Fibroblast of skin of right quadriceps (primary cell): ENCODE data around the gene ZNF180.
A peak's percentile ranks its signal among the peaks of the same experiment; 100 is the strongest.
"Not testable (repeated sequence)": the region's sequence is repeated elsewhere in the genome, so short reads cannot be mapped to it uniquely, and the experiment has no call there.

ENCODE experiments used
- DNase-seq: peaks from one replicate; pipeline ENCODE4 v3.0.0-alpha.2; 2013

Gene ZNF180

DNA sequence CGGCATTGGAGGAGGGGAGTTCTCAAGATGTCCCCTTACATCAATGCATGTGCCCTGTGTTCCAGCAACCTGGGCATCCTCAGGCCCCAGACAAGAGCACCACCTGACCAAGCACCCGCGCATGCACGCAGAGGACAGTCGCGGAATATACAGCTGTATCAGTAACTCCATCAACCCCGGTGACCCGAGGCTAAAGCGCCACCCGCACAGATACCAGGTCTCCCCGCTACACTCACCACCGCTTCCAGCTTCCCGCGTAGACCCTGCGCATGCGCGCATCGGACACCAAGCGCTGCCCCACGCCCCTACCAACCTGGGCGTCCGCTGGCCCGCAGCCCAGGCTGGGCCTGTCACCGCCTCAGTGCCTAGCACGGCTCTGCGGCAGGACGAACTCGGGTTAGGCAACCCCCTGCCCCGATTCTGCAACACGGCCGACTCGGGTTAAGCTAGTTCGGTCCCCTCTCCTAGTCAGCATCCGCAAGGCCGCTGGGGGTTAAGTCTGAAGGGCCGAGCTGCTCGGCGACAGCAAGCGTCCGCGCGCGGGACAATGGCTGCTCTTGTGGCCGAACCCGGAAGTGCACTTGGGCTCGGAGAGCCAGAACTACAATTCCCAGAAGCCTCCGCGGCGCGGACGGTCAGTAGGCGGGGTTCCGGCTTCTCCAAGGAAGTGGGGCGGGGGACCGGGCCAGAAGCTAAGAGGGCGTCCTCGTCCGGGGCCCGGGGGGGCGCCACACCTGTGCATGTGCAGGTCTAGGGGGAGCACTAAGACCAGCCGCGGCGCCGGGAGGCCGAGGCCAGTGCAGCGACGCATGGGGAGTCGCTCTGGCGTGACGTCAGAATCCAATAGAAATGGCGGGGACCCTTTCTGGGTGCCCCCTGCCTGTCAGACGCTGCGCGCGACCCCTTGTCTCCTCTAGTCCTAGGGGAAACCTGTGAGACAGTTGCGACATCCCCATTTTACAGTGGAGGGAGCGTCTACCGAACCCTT is at the start of gene ZNF180:
TSS of gene ZNF180 (minus strand) at position 561 of the 988 bp plus-strand sequence. CDS start 3,188 bp downstream, outside the sequence.
- DNase-seq, result peak; percentile 94

GRCh38 chr19:44549507-44549906 is 49.2 kb upstream of the ZNF180 start:
- no peak for DNase-seq

DNA sequence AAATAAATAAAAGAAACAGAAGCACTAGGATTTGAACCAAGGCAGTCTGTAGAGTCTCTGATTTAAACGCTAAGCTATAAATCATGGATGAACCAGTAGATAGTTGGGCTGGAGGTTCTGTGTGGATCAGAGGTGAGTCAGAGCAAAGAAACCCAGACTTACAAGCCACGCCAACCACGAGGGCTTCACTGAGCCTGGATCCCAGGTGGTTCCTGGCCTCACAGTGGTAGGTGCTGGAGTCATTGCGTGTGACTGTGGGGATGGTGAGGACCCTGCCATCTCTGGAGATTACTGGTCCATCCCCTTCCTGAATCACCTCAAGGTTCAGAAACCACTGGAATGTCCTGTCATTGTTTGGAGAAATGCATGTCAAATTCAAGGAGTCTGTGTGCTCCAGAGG is 48.4 kb upstream of the ZNF180 start:
- DNase-seq, result peak; percentile 72

DNA sequence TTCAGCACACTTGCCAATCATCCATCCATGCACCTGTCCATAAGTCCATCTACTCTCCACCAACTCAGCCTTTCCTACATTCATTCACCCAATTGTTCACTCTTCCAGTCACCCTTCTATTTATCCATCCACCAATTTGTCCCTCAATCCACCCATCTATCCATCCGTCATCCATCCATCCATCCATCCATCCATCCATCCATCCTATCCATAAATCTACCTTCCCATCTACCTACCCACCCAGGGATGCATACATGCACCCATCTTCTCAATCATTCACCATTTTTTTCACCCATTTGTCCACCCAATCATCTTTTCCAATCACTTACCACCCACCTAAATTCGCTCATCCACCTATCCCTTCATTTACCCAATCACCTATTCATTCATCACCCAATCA is 43.7 kb upstream of the ZNF180 start:
- DNase-seq, result no peak

DNA sequence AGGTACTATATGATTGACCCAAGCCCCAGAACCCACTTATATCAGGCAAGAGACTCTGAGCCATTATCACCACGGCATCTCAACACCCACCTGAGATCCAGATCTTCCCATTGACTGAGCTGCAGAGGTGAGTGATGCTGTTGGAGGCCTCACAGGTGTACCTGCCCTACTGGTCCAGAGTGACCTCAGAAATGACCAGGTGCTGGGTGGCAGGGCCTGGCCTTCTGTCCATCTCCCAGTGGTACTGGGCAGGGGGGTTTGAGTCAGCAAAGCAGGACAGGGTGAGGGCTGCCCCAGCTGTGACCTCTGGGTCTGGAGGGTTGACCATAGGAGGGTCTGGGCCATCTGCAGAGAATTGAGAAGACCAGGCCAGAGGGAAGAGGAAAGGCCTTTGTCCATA is 42.3 kb upstream of the ZNF180 start:
- DNase-seq, result no peak

- DNase-seq, result no peak
Measured at GRCh38 chr19:44540736-44541135, 40.4 kb upstream of the ZNF180 start.

DNA sequence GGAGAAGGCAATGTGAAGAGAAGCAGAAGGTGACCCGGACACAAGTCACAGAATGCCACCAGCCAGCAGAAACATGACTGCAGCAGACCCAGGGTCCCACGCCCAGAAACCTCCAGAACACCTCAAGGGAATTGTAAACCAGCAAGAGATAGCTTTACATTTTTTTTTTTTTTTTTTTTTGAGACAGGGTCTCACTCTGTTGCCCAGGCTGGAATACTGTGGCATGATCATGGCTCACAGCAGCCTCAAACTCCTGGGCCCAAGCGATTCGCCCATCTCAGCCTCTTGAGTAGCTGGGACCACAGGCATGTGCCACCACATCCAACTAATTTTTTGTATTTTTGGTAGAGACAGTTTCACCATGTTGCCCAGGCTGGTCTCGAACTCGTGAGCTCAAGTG is 39.7 kb upstream of the ZNF180 start:
- DNase-seq, result no peak

DNA sequence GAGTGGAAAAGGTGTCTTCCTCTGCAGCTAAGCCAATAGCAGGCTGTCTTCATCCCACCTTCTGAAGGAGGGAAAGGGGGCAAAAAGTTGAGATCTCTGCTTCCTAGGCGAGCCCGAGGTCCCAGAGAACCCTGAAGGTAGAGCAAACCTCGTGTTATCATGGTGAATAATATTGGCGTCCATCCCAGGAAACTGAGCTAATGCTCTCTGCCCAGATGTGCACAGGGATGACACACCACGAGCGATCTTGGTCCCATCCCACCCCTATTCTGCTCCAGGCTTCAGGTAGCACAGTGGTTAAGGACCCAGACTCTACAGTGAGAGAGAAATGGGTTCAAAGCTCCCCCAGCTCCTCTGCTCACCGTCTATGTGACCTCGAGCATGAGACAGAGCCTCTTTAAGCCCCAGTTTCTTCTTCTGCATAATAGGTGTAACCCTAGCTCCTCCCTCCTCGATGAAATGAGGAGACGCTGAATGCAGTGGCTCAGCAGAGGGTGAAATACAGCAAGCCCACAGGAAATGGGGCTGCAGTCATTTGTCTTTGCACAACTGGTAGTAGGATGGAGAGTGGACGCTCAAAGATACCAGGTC is 39.0 kb upstream of the ZNF180 start:
- peak; percentile 13 for DNase-seq

- not testable (repeated sequence) for DNase-seq
Measured at GRCh38 chr19:44535361-44535760, 35.0 kb upstream of the ZNF180 start.

GRCh38 chr19:44532819-44533218 is 32.5 kb upstream of the ZNF180 start:
- DNase-seq, result no peak

DNA sequence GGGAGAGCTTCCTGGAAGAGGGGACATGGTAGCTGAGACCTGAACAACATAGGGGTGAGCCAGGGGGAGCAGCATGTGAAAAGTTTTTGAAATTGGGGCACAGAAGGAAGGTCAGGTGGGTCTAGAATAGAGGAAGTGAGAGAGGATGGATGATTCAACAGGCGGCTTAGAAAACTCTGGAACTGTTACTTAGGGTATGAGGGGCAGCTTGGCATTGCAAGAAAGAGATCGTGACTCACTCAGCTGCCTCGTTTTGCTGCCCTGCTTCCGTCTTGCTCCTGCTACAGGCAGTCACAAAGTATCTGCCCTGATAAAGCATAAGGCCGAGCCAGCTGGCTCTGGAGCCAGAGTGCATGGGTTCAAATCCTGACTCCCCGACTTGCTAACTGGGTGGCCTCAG is 30.5 kb upstream of the ZNF180 start:
- DNase-seq, result no peak

DNA sequence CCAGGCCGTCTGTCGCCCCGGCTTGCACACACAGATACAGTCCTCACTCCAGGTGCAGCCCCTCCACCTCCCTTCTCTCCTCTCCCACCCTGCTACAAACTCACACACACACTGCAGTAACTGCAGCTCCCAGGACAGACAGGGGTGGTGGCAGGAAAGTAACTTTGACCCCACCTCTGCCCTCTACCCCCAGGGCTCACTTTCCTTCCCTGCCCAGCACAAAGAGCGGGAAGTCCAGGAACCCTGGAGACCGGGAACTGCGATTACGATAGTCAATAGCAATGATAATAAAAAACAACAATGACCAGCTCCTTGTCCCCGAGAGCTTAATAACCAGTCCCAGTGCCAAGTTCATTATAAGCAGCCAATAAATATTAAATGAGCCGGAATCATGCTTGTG is 29.2 kb upstream of the ZNF180 start, which contains the start of gene CEACAM20:
TSS of gene CEACAM20 (minus strand) at position 140 of the 400 bp plus-strand sequence. CDS start 166 bp downstream, outside the sequence.
- DNase-seq, result no peak

- DNase-seq, result no peak
Measured at GRCh38 chr19:44527554-44527953, 27.2 kb upstream of the ZNF180 start.

DNA sequence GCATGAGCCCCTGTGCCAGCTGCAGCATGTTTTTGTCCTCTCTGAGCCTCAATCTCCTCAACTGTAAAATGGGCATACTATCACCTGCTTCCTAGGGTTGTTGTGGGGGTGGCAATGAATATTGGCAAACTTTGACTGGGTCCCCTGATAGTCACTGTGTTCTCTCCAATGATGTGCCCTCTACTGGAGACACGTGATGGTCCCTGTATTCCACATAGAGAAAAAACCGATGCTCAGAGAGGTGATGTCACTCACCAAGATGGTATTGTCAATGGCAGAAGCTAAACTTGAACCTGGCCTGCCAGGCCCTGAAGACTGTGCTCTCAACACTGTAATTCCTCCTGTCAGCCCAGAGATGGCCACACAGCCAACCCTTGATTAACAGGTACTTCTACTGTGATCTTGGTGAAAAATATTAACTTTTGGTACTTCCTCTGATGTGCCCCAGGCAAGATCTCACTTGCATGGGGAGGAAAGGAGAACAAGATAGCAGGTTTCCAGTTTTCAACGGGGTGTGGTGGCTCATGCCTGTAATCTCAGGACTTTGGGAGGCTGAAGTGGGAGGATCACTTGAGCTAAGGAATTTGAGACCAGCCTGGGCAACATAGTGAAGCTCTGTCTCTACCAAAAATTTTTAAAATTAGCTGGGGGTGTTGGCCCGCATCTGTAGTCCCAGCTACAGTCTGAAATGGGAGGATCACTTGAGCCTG is 25.6 kb upstream of the ZNF180 start:
- no peak for DNase-seq

DNA sequence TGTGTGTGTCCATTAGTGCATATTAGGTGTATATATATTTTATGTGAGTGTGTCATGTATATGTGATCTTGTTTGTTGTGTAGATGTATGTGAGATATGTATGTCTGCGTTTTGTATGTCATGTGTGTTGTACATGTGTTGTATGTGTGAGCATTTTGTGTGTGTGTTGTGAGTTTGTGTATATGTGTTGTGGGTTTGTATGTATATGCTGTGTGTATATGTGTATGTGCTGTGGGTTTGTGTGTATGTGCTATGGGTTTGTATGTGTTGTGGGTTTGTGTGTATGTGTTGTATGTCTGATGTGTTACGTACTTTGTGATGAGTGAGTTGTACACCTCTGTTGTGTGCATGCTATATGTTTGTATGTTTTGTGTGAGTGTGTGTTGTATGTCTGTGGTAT is 21.0 kb upstream of the ZNF180 start:
- no peak for DNase-seq

- no peak for DNase-seq
Measured at GRCh38 chr19:44517146-44517545, 16.8 kb upstream of the ZNF180 start.

DNA sequence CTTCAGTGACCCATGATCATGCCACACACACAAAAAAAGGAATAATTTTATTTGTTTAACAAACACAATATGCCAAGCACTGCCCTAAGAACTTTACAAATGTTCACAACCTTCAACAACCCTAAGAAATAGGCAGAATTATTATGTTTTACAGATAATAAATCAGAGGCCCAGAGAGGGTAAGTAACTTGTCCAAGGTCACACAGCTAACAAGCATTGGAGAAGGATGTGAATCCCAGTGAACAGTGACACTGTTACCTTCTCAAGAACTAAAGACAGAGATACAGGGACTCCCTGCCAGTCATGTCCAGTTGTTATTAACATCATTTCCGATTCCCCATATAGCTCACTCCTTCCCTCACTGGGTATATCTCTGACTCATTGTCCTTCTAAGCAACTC is 15.6 kb upstream of the ZNF180 start:
- no peak for DNase-seq

DNA sequence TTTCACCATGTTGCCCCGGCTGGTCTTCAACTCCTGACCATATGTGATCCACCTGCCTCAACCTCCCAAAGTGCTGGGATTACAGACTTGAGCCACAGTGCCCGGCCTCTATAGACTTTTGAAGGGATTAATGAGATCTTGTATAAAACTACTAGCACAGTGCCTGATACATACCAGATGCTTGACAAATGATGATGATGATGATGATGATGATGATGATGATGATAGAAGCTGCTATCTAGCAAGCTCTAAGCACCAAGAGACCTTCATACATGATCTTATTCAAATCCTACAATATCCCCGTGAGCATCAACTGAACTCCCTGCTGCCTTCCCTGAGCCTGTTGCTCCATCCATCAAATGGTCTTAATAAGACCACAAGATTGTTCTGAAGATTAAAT is 14.7 kb upstream of the ZNF180 start:
- DNase-seq, result no peak

- DNase-seq, result peak; percentile 28
Measured at GRCh38 chr19:44512326-44513298, 12.3 kb upstream of the ZNF180 start.

DNA sequence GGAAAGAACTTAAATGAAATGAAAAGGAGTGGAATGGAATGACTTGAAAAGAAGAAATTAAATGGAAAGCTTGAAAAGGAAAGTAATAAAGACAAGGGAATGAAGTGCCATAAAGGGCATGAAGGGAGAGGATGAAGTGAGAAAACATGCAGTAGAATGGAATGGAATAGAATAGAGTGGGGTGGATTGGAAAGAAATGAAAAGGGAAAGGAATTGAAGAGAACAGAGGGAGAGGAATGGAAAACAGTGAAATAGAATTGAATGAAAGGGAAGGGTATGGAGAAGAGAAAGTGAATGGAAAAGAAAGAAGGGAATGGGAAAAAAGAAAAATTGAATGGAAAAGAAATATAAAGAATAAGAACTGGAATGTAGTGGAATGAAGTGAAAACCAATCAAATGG is 9.2 kb upstream of the ZNF180 start:
- DNase-seq, result no peak

GRCh38 chr19:44499559-44499958 is 763 bp downstream of the ZNF180 start:
- DNase-seq, result no peak

DNA sequence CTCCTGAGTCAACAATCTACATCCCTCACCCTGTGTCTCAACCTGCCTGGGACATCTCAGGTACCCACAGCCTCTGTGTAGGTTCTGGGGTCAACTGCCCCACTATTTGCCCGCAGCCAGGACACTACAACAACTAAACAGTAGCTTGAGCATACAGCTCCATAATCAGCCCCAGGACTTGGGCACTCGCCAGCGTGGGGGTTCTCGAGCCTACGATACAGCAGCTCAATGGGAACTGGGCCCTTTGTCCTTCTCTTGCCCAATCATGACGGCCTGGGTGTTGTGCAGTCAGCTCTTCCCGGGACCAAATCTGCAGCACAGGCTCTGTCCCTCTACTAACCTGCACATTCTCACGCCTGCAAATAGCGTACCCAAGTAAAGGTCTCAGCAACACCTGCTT is 1.3 kb downstream of the ZNF180 start:
- no peak for DNase-seq
